Sigmoid colon (tissue), 7 donors: ENCODE results near the gene CREB3L4. TPM values are rescaled to one million over a fixed set of nuclear protein-coding genes. Genes with fewer than 3 reads are reported as not detected.
A peak's percentile ranks its signal among the peaks of the same experiment; 100 is the strongest.

Experiments used
- DNase-seq: peaks from one replicate; pipeline ENCODE4 v3.0.0-alpha.2; 2019
- H3K27ac ChIP-seq, 4 donors: fragments of 200-600 bp; sonication (generic); one replicate each; pipeline ENCODE4 v1.5.1; 2016 to 2019; ENCODE audit warnings: mild to moderate bottlenecking in 1 of 4
- H3K27me3 ChIP-seq, 3 donors: fragments of 200-600 bp; sonication (generic); one replicate each; pipeline ENCODE4 v1.5.1; 2019; ENCODE audit warnings: mild to moderate bottlenecking in 1 of 3
- H3K36me3 ChIP-seq, 4 donors: fragments of 200-600 bp; sonication (generic); one replicate each; pipeline ENCODE4 v1.5.1; 2016 to 2019
- H3K4me1 ChIP-seq, 4 donors: fragments of 200-600 bp; sonication (generic); one replicate each; pipeline ENCODE4 v1.5.1; 2017 to 2019
- H3K4me3 ChIP-seq, 4 donors: fragments of 200-600 bp; sonication (generic); one replicate each; pipeline ENCODE4 v1.5.1; 2017 to 2019; ENCODE audit warnings: mild to moderate bottlenecking in 2 of 4, moderate library complexity in 1 of 4
- H3K9me3 ChIP-seq, 4 donors: fragments of 200-600 bp in 3 of 4; sonication (generic) in 3 of 4; one replicate each; pipeline versions ENCODE4 v1.5.1 to v1.6.1; 2013 to 2019
- EP300 ChIP-seq, 4 donors: sonication (generic); formaldehyde crosslinking; IDR thresholded peaks; one replicate each; pipeline ENCODE4 v1.6.1; 2017; ENCODE audit warnings: antibody characterized with exemption in 4 of 4
- POLR2A ChIP-seq, 2 donors: fragments of 450-650 bp; IDR thresholded peaks; one replicate each; pipeline ENCODE4 v1.6.1; 2016; ENCODE audit warnings: antibody characterized with exemption in 2 of 2, mild to moderate bottlenecking in 2 of 2, moderate library complexity in 2 of 2
- POLR2AphosphoS5 ChIP-seq, 4 donors: sonication (generic); formaldehyde crosslinking; IDR thresholded peaks; one replicate each; pipeline ENCODE4 v1.6.1; 2017; ENCODE audit warnings: antibody characterized with exemption in 4 of 4
- WGBS, 2 donors: extraction: QIAGEN DNeasy Blood & Tissue Kit; methylation state at CpG; one replicate each; pipeline ENCODE4 v1.1.7; 2013; 5-methylcytosine and 5-hydroxymethylcytosine counted together
- intact Hi-C: fragments of 100-400 bp; cut with DNase I; formaldehyde crosslinking; loops from one replicate; pipeline ENCODE4 v1.15.1; 2023
- polyA plus RNA-seq, 3 donors: library from polyadenylated mRNA; stranded (reverse); fragments of 200-250 nt; gene quantifications; one replicate each; pipeline ENCODE4 v1.2.3, GENCODE V29; 2013
- total RNA-seq, 4 donors: library from RNA; depleted of rRNA; stranded (reverse); fragments of >200 nt; gene quantifications; one replicate each; pipeline ENCODE4 v1.1.0, GENCODE V29; 2016
- TF ChIP-seq, protein P1 (sequence below), 4 experiments: fragments of 450-650 bp in 3 of 4; fragments of 200-600 bp in 1 of 4; IDR thresholded peaks; one replicate each; pipeline ENCODE4 v1.5.1; 2016 to 2019; ENCODE audit warnings: antibody characterized with exemption in 4 of 4, mild to moderate bottlenecking in 3 of 4, moderate library complexity in 2 of 4
- donor health status: healthy with polysubstance abuse.
- donor health status: Bipolar disorder and iron deficiency.
- donor health status: healthy.

CREB3L4 gene, protein sequence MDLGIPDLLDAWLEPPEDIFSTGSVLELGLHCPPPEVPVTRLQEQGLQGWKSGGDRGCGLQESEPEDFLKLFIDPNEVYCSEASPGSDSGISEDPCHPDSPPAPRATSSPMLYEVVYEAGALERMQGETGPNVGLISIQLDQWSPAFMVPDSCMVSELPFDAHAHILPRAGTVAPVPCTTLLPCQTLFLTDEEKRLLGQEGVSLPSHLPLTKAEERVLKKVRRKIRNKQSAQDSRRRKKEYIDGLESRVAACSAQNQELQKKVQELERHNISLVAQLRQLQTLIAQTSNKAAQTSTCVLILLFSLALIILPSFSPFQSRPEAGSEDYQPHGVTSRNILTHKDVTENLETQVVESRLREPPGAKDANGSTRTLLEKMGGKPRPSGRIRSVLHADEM
- 10 to 100 TPM in 2 of 4 donors, 1 to 10 TPM in 2; 7.9 to 13.8 (median 10.2) TPM for total RNA-seq
- polyA plus RNA-seq: 10 to 100 TPM in 2 of 3 donors, 1 to 10 TPM in 1; 7.9 to 18.0 (median 16.8) TPM

DNA sequence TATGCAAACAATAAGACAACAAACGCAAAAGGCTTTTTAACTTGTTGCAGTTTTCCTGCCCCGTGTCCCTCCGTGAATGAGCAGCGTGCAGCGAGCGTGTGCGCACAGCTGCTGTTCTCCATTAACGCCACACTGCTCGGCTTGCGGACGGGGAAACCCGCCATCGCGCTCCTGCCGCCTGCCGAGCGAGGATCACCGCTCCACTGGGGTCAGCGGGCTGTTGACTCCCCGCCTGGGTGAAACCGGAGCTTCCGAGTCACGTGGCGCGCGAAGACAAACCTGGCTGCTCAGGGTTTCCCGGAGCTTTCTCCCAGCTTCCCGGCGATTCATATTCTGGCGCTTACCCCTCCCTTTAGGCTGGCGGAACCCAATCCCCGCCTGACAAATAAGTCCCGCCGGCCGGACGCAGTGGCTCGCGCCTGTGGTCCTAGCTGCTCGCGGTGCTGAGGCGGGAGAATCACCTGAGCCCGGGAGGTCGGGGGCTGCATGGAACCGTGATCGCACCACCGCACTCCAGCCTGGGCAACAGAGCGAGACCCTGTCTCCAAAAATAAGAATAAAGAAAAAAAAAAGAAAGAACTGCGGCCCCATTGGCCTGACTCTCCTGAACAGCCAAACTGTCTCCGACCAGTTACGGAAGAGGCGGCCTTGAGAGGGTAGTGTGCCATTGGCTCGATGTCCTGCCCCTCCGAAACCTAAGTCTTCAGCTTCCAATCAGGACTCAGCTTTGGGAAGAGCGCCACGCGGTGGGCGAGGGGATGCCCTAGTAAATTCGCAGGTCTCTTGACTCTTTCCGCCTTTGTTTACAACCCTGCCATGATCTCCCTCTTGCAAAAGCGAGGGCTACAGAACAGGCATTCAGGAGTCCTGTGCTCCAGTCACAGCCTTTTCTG, at the start of gene CREB3L4:
Gene CREB3L4, plus strand, starts transcription at position 796 of the 893 bp plus-strand sequence. CDS start 624 bp downstream, outside the sequence.
- TF ChIP-seq POLR2A (IDR thresholded peaks at IDR 0.05): peak; percentile 66 to 72
- TF ChIP-seq POLR2AphosphoS5 (IDR thresholded peaks at IDR 0.05): peak; percentile 88 to 97 (median 95)
- TF ChIP-seq, protein P1, sequence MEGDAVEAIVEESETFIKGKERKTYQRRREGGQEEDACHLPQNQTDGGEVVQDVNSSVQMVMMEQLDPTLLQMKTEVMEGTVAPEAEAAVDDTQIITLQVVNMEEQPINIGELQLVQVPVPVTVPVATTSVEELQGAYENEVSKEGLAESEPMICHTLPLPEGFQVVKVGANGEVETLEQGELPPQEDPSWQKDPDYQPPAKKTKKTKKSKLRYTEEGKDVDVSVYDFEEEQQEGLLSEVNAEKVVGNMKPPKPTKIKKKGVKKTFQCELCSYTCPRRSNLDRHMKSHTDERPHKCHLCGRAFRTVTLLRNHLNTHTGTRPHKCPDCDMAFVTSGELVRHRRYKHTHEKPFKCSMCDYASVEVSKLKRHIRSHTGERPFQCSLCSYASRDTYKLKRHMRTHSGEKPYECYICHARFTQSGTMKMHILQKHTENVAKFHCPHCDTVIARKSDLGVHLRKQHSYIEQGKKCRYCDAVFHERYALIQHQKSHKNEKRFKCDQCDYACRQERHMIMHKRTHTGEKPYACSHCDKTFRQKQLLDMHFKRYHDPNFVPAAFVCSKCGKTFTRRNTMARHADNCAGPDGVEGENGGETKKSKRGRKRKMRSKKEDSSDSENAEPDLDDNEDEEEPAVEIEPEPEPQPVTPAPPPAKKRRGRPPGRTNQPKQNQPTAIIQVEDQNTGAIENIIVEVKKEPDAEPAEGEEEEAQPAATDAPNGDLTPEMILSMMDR (IDR thresholded peaks at IDR 0.05): peak in 3 of 4 experiments; percentile 12 to 27 (median 25)
- no peak for TF ChIP-seq EP300 (IDR thresholded peaks at IDR 0.05)
- intact Hi-C loops: no loop called here
- Histone ChIP-seq H3K4me1 (peaks cover 0 to 44% (median 33%) of the 10 kb centered on the region in 4 donors), H3K27ac (peak within 1 kb of the TSS; percentile 82 to 93 (median 91)), H3K4me3 (peak within 1 kb of the TSS; percentile 45 to 59 (median 53)), H3K36me3 (no peaks in the 10 kb centered on the region), H3K27me3 (no peaks in the 10 kb centered on the region), H3K9me3 (no peaks in the 10 kb centered on the region)
- peak; percentile 97 for DNase-seq
- WGBS, 2 donors: 0% methylated on average over 60 of the region's 60 CpGs

DNA sequence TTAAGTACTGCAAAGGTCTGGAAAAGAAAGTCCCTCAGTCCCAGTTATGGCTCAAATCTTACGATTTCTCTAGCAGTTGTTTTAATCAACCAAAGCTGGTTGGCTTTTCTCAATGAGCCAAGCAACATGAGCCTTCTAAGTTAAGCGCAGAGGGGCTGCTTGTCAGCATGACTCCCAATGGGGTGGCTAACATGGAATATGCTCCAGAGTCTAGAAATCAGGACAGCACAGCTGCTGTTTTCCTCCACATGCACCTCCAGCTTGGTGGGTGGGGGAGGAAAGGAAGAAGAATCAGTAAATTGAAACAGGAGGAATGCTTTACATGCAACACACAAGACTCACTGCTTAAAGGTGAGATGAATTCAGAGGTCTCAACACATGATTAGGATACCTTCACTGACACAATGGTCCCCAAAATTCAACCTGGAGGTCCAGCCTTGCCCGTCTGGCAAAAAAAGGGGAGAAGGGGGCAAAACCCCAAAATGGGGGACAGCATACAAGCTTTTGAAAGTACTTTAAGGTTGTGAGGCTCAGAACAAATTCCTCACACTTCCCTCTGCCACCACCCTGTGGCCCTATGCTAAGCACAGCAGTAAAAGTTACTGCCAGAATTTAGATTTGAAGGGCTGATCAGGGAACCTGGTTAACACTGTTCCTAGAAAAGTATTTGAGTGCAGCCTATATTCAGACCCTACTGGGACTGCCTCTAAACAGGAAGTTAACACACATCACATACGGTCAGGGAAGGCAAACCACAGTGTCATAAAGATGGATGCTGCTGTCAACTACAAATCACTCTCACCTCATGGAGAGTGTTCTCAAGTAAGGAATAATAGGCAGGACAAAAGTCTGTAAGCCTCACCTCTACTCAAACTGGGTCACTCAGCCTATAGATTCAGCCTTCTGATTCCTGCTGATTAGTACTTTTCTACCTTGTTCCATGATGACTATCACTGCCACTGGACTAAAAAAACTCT, 47.5 kb upstream of the CREB3L4 start:
- H3K4me3 ChIP-seq: peak overlapping the region in 1 of 4 donors; percentile 75
- 53 to 55% methylated on average over 4 of the region's 4 CpGs for WGBS, 2 donors
- TF ChIP-seq EP300 (IDR thresholded peaks at IDR 0.05): no peak
- TF ChIP-seq POLR2AphosphoS5 (IDR thresholded peaks at IDR 0.05): no peak
- TF ChIP-seq, protein P1 (IDR thresholded peaks at IDR 0.05): peak in 1 of 4 experiments; percentile 19
- H3K36me3 ChIP-seq: no peaks in the 10 kb centered on the region
- no peaks in the 10 kb centered on the region for H3K27me3 ChIP-seq
- peaks cover 0 to 61% (median 47%) of the 10 kb centered on the region in 4 donors for H3K4me1 ChIP-seq
- no peaks in the 10 kb centered on the region for H3K9me3 ChIP-seq
- H3K27ac ChIP-seq: peak overlapping the region; percentile 47 to 97 (median 89)
- intact Hi-C loops: loop anchor here (5.0 kb wide), 3 partner anchors 37 to 98 kb away; partner anchors contain the start of gene CRTC2
- no peak for DNase-seq

DNA sequence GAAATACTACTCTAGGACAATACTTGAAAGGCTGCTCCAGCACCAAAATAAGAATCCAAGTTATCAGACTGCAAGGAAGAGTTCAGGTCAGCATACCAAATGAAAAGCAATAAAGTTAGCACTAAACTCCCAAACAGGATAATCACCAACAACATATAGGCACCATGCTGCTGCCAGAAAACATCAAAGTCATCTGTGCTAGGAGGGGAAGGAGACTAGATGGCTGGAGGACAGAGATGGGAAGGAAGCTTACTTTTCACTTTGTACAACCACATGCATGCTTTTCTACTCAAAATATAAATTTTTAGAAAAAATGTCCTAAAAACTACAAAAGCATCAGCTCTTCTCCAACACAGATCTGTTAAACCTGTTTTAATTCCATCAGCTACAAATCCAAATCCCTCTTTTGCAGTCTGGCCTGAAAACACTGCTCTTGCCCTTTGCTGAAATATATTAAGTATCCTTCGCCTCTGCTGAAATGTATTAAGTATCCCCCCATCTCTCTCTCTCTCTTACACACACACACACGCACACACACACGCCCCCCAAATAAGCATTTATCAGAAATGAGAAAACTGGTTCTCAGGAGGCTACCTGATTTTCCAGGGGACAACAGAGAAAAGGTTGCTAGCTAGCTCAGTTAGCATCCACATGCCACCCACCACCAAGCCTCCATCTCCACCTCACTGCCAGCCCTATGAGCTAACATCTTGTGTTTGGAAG, 46.5 kb upstream of the CREB3L4 start:
- TF ChIP-seq POLR2AphosphoS5 (IDR thresholded peaks at IDR 0.05): no peak
- DNase-seq: no peak
- Histone ChIP-seq H3K36me3 (no peaks in the 10 kb centered on the region), H3K27ac (peak overlapping the region; percentile 86 to 98 (median 94)), H3K27me3 (no peaks in the 10 kb centered on the region), H3K4me1 (peaks cover 0 to 61% (median 46%) of the 10 kb centered on the region in 4 donors), H3K4me3 (peak overlapping the region; percentile 75 to 99 (median 89)), H3K9me3 (no peaks in the 10 kb centered on the region)
- 40 to 55% methylated on average over 3 of the region's 3 CpGs for WGBS, 2 donors
- intact Hi-C loops: loop anchor here (5.0 kb wide), 3 partner anchors 36 to 99 kb away; partner anchors contain the start of gene CRTC2

DNA sequence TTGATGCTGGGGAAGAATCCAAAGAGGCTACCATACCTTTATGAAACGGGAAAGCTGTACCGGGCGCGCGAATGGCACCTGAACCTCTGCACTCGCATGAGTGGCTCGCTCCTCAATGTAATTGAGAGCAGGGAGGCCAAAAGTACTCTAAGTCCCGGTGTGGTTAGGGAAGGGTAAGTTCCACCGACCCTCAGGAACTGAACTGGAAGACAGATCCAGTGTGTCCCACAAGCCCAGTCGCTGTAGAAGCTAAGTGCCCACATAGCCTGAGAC, 46.0 kb upstream of the CREB3L4 start:
- 1 to 2% methylated on average over 10 of the region's 10 CpGs for WGBS, 2 donors
- TF ChIP-seq POLR2A (IDR thresholded peaks at IDR 0.05) (no peak), EP300 (IDR thresholded peaks at IDR 0.05) (no peak), POLR2AphosphoS5 (IDR thresholded peaks at IDR 0.05) (no peak)
- TF ChIP-seq, protein P1 (IDR thresholded peaks at IDR 0.05): no peak
- Histone ChIP-seq H3K4me3 (peak overlapping the region; percentile 75 to 99 (median 89)), H3K9me3 (no peaks in the 10 kb centered on the region), H3K27me3 (no peaks in the 10 kb centered on the region), H3K36me3 (no peaks in the 10 kb centered on the region), H3K4me1 (peaks cover 0 to 61% (median 45%) of the 10 kb centered on the region in 4 donors), H3K27ac (peak overlapping the region; percentile 86 to 98 (median 94))
- intact Hi-C loops: loop anchor here (2.0 to 5.0 kb wide), 5 partner anchors 36 to 129 kb away; partner anchors contain the start of genes CRTC2 and RPS27
- no peak for DNase-seq
